ENCODE measurements around the gene USP5.
A peak's percentile ranks its signal among the peaks of the same experiment; 100 is the strongest.
"Not testable (repeated sequence)": the region's sequence is repeated elsewhere in the genome, so short reads cannot be mapped to it uniquely, and the experiment has no call there.

USP5 gene

GRCh38 chr12:6889775-6890573 is 38.0 kb downstream of the USP5 start:
- DNase-seq: not testable (repeated sequence)

- peak; percentile 83 to 98 for DNase-seq
Observed at GRCh38 chr12:6890789-6891645, 39.1 kb downstream of the USP5 start.

DNA sequence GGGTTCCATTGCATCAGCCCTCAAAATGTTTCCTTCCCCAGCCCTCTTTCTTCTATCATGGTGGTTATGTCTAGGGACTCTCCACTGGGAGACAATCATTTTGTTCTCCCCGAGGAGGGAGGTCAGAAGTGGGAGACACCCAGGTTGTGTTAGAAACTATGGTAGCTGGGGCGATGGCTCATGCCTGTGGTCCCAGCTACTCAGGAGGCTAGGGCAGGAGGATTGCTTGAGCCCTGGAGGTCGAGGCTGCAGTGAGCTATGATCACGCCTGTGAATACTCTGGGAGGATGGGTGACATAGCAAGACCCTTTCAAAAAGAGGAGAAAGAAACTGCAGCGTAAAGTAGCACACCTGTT is 39.7 kb downstream of the USP5 start:
- no peak for DNase-seq

DNA sequence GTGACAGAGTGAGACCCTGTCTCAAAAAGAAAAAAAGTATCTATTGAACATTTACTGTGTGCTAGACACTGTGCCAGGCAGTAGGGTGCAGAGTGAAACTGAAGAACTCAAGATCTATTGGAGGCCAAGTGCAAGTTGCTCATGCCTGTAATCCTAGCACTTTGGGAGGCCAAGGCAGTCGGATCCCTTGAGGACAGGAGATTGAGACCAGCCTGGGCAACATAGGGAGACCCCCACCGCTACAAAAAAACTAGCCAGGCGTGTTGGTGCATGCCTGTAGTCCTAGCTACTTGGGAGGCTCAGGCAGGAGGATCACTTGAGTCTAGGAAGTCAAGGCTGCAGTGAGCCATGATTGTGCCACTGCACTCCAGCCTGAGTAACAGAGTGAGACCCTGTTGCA is 40.7 kb downstream of the USP5 start:
- DNase-seq: not testable (repeated sequence)

DNA sequence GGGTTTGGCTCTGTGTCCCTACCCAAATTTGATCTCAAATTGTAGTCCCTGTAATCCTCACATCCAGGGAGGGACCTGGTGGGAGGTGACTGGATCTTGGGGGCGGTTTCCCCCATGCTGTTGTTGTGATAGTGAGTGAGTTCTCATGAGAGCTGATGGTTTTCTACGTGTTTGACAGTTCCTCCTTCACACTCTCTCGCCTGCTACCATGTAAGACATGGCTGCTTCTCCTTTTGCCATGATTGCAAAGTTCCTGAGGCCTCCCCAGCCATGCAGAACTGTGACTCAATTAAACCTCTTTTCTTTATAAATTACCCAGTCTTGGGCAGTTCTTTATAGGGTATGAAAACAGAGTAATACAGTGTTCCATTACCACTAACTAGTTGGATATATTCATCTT is 42.4 kb downstream of the USP5 start:
- DNase-seq: no peak

GRCh38 chr12:6896846-6897435 is 45.0 kb downstream of the USP5 start:
- DNase-seq: no peak

DNA sequence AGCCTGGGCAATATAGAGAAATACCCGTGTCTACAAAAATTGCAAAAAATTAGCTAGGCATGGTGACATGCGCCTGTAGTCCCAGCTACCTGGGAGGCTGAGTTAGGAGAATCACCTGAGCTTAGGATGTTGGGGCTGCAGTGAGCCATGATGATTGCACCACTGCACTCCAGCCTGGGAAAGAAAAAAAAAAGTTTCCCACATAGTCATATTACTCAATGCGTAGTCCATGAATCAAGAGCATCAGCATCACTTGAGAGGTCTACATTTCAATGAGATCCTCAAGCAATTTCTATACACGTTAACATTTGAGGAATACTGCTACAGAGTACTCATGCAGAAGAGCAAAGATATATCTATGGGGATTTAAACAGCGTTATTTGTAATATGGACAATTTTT is 47.5 kb downstream of the USP5 start:
- DNase-seq: no peak

GRCh38 chr12:6899837-6900519 is 48.0 kb downstream of the USP5 start:
- peak; percentile 19 to 40 for DNase-seq

DNA sequence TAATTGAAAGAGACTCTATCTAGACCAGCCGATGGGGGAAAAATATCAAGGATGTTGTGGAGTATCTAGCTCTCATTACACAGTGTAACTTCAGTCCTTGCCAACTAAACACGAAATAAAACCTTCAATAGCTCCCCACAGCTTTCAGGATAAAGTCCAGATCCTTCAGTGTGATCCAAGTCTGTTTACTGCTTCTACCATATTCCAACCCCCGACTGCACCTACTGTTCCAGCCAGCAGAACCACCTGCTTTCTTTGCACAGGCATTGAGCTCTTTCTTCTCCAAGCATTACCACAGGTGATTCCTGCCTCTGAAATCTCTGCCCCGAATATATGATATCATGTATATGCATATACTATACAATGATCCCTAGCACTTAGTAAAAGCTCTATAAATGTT is 50.5 kb downstream of the USP5 start:
- no peak for DNase-seq

- DNase-seq: peak in 1 of 2 experiments; percentile 22
Observed at GRCh38 chr12:6903722-6904121, 51.8 kb downstream of the USP5 start.

DNA sequence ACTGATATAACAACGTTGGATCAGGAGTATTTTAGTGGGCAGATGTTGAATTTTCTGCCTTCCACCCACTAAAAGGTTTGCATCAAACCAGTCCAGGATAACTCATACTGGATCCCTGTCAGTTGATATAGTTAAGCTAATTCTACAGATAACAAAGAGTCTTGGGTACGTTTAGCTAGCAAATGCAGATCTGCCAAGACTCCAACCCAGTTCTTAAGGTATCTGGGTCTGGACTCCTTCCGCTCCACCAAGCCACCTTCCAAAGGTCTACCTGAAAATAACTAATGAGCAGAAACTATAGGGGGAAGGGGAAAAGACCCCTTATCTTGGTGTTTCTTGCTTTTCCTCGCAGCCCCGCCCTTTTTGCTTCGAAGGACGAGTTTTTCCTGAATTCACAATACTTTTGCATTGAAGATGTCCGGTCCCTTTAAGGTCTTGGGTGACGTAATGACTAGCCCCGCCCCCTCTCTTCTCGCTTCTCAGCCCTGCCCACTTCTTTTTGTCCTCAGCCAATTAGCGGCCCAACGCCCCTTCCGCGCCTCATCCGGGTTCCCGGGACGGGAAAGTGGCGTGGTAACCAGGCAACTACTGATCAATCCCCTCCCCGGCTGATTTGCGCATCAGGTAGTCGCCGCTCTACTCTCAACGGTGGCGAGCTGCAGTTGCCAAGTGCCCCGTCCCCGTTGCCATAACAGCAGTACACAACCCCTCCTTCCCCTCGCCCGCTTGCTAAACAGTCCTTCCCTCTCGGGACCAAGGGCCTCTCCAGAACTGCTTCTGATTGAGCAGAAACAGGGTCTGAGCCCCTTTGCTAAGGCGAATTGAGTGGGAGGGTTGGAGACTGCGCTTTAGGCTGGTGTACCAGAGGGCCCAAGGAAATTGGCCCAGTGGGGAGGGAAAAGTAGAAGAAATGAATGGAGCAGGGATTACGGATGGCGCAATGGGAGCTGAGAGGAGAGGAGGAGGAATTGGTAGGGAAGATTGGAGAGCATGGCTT is 52.6 kb downstream of the USP5 start, which contains the start of gene LRRC23:
Gene LRRC23 (plus strand): TSS at position 543 of the 997 bp plus-strand sequence. CDS start 812 bp downstream, outside the sequence.
- DNase-seq: peak; percentile 95 to 98

GRCh38 chr12:6905414-6906040 is 53.6 kb downstream of the USP5 start:
- no peak for DNase-seq

GRCh38 chr12:6908141-6908540 is 56.2 kb downstream of the USP5 start:
- not testable (repeated sequence) for DNase-seq

GRCh38 chr12:6909421-6910145 is 57.6 kb downstream of the USP5 start:
- no peak for DNase-seq

GRCh38 chr12:6912164-6912935 is 60.4 kb downstream of the USP5 start:
- DNase-seq: no peak

DNA sequence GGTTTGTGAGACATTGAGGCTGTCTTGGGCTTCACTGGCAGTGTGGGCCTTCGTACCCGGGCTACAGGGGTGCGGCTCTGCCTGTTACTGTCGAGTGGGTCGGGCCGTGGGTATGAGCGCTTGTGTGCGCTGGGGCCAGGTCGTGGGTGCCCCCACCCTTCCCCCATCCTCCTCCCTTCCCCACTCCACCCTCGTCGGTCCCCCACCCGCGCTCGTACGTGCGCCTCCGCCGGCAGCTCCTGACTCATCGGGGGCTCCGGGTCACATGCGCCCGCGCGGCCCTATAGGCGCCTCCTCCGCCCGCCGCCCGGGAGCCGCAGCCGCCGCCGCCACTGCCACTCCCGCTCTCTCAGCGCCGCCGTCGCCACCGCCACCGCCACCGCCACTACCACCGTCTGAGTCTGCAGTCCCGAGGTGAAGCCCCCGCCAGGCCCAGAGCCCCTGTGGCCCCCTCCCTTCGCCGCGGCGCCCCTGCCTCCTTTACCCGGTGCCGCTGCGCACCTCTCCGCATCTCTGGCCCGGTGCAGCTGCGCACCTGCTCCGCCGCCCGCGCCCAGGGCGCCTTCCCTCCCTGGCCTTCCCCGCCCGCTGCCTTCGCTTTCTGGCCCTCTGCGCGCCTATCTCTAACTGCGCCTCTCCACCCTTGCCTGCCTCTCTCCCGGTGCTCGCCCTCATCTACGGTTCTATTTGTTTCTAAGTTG is 62.4 kb downstream of the USP5 start, which contains the start of gene ENO2:
Gene ENO2 (plus strand): TSS at position 335 of the 701 bp plus-strand sequence. CDS start 1,253 bp downstream, outside the sequence.
- peak in 1 of 2 experiments; percentile 83 for DNase-seq

DNA sequence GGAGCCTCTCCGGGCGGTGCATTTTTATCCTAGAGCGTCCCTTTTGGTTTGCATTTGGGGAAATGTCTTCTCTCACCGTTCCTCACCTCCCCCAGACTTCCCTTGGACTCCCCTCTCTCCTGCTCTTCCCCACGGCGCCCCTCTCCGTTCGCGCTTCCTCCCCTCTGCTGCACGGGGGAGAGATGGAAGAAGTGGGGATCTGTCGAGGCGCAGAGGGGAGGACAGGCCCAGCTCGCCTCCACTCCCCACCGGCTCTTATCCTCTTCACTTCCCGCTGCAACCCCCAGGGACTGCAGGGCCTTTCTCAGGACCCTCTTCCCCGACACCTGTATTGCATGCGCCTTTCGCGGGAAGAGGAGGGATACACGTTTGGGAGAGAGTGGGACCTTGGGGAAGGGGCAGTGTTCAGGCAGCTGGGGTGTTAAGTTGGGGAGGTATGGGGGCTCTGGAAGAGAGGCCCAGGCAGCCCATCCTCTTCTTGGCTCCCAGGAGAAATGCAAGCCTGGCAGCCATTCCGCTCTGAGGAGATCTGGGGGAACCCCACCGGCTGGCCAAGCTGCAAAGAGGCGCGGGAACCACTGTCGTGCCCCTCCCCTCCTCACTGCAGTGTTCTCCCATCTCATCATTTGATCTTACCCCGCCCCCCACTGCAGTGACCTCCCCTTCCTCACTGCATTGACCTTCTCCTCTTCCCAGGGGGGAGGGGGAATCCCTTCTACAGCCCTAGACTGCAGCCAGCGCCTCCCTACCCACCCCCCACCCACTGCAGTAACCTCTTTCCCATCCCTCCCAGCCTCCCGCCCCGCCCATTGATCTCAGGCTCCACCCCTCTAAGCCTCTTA is 63.2 kb downstream of the USP5 start:
- DNase-seq: peak; percentile 36 to 66

DNA sequence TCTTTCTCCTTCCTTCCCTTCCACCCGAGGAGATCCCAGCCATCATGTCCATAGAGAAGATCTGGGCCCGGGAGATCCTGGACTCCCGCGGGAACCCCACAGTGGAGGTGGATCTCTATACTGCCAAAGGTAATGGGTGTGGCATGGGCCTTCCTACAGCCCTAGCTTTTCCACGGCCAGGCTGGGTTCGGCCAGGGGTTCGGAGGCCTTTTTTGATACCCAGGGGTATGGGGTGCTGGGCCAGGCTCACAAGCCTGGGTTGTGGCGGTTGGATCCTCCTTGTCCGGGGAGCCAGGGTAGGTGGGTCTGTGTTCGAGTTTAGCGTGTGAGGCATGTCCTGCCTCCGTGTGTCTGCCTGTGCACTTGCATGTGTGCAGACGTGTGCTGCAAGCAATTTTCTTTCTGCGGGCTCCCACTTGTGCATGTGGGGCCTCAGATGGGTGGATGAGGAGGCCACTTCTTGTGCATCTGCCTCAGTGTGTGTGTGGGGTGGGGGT is 63.9 kb downstream of the USP5 start:
- no peak for DNase-seq

Measured in NCI-H526 (cell line).